HG03442 (cell line): Measurements from ENCODE around the gene MYO5A.
"Not testable (repeated sequence)": the region's sequence is repeated elsewhere in the genome, so short reads cannot be mapped to it uniquely, and the experiment has no call there.

Experiments
- ATAC-seq: cut with Tn5 transposase; IDR thresholded peaks from one replicate; pipeline ENCODE4 v1.9.1; 2021; ENCODE audit warnings: mild to moderate bottlenecking, moderate library complexity; ENCODE audit not compliant: unreplicated experiment

Gene MYO5A

DNA sequence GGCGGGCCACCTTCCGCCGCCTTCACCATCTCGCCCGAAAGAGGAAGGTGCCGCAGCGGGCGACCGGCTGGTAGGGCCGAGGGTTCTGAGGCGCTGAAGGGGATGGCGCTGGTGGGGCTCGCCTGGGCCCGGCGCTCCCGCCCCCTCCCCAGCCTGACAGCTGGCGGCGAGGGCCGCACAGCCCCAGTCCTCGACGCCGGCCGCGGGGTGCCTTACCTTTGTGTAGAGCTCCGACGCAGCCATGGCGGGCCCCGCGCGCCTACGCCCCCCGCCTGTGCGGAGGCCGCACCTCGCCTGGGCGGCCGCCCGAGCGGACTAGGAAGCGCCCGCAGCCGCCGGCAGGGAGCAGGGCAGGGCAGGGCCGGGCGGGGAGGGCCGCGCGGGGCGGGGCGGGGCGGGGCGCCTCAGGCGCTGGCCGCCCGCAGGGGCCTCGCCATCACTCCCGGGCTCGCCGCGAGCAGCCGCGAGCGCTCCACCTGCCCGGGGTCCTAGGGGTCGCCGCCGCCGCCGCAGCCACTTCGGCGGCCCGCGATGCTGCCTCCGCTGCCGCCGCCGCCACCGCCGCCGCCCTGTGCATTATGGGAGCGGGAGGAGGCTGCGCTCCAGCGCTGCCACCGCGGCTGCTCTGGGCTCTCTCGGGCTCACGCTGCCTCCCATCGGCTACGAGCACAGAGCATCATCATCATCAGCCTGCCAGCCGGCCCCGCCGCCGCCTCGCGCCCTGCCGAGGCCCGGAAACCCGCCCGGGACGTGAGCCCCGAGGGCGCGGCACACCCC lies at the start of gene MYO5A:
MYO5A (minus strand) TSS at position 317 of the 777 bp plus-strand sequence; CDS start at position 243, 74 bp downstream.
- peak; percentile 82 for ATAC-seq

DNA sequence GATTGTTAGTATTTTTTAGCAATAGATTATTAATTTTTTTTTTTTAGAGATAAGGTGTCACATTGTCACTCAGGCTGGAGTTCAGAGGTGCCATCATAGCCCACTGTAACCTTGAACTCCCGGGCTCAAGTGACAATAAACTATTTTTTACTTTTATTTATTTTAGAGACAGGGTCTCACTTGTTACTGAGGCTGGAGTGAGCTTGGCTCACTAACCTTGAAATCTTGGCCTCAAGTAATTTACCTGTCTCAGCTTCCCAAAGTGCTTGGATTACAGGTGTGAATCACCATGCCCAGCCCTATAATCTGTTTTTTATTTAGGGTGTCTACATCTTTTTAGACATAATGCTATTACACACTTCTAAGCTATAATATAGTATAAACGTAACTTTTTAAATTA lies 48.0 kb upstream of the MYO5A start:
- no peak for ATAC-seq

DNA sequence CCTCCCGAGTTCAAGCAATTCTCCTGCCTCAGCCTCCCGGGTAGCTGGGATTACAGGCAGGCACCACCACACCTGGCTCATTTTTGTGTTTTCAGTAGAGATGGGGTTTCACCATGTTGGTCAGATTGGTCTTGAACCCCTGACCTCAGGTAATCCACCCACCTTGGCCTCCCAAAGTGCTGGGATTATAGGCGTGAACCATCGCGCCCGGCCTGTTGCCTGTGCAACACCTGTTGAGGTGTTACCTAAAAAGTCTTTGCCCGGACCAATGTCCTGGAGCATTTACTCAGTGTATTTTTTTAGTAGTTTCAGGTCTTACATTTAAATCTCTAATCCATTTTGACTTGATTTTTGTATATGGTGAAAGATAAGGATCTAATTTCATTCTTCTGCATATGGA lies 46.9 kb upstream of the MYO5A start:
- not testable (repeated sequence) for ATAC-seq

DNA sequence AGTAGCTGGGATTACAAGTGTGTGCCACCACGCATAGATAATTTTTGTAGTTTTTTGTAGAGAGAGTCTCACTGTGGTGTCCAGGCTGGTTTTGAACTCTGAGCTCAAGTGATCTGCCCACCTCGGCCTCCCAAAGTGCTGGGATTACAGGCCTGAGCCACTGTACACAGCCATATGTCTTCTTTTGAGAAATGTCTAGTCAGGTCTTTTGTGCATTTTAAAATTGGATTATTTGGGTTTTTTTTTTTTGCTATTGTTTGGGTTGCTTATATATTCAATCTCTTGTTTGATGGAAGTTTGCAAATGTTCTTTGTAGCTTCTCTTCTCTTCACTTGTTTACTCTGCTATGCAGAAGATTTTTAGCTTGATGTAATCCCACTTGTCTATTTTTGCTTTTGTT lies 46.4 kb upstream of the MYO5A start:
- ATAC-seq, result no peak

DNA sequence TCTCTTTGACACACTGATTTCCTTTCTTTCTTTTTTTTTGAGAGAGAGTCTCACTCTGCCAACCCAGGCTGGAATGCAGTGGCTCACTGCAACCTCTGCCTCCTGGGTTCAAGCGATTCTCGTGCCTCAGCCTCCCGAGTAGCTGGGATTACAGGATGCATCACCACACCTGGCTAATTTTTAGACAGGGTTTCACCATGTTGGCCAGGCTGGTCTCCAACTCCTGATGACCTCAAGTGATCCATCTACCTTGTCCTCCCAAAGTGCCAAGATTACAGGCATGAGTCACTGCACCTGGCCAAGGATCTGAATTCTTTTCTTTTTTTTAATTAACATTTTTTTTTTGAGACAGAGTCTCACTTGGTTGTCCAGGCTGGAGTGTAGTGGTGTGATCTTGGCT lies 45.9 kb upstream of the MYO5A start:
- ATAC-seq, result not testable (repeated sequence)

DNA sequence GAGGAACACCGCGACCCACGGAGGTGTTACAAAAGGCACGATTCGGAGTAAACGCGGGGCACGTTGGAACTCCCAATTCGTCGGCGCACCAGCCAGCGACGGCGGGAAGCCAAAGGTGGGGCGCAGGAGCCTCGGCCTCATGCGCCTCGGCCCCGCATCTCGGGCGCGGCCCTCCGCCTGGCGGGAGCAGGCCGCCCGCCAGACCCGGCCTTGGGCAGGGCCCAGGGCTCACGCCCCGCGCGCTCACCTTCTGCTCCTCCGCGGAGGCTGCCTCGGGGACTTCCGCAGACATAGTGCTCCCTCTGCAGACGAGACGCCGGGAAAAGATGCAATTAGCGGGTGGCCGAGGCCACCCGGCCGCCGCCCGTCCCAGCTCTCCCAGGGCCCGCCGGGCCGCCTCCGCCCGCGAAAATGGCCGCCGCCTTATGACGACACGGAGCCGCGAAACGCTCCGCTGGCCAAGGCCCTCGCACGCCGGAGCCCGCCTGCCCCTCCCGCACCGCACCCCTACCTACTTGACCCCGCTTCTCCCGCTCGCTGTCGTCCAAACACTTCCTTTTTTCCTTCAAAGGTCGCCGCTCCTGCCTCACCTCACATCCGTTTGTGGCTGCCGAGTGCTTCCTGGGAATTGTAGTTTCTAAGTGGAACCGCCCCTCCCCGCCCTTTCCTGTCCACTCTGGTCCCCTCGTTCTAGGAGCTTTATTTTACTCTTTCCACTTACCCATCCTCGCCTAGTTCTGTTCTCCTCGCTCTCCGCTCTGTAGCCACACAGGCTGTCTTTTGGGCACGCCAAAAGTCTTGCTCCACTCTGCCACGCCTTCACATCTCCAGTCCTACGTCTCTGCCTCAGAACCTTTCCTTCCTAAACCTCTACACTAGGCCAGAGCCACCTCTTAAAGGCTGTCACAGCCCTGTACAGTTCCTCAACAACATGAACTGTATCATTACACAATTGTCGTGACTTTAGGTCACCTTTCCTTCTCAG lies 40.2 kb upstream of the MYO5A start, which contains the start of gene ARPP19:
ARPP19 (minus strand) TSS at position 430 of the 985 bp plus-strand sequence; CDS start at position 292, 138 bp downstream.
- ATAC-seq, result peak; percentile 68

DNA sequence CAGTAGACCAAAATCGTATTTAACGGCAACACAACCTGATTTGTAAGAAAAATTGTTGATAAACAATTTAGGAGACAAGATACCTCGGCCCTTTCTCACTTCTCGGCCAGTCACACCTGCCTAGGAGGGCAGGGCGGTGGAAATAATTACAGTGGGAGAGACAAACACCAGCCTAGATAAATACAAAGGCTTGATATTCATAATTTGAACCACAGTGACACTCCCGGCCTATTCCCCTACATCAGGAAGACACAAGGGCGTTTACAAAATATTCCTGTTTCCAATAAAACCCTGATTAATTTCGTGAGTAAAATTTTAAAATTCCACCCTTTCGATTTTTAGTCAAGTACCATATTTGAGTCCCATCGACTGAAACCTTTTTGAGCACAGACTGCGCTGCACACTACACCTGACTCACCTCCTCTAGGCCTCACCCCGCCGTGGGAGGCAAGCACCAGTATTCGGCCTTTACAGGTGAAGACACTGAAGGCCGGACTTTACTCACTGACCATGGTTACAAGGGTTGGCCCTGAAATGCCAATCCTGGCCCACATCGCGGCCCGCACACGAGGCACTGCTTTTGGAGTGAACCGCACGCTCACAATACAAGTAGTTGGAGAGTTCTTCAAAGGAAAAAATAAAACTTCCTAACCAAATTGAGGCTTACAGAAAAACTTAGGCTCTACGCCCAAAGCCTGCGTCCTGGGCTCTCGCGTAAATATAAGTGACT lies 39.4 kb upstream of the MYO5A start:
- no peak for ATAC-seq

DNA sequence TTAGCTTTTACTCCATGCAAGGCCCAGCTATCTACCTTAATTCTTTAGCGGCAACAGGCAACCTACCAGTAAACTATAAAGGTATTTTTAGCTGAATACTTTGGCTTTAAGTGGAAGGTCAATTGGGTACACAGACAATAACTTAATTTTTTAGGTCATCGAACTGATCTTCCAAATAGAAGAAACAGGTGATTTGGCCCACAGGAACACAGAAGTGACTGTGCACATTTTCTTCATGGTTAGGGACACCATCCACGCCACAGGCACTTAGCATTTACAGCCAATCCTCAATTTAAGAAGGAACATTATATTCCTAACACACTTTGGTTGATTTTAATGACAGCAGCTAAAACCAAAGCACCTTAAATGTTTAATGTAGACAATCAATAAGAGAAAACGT lies 38.2 kb upstream of the MYO5A start:
- no peak for ATAC-seq

DNA sequence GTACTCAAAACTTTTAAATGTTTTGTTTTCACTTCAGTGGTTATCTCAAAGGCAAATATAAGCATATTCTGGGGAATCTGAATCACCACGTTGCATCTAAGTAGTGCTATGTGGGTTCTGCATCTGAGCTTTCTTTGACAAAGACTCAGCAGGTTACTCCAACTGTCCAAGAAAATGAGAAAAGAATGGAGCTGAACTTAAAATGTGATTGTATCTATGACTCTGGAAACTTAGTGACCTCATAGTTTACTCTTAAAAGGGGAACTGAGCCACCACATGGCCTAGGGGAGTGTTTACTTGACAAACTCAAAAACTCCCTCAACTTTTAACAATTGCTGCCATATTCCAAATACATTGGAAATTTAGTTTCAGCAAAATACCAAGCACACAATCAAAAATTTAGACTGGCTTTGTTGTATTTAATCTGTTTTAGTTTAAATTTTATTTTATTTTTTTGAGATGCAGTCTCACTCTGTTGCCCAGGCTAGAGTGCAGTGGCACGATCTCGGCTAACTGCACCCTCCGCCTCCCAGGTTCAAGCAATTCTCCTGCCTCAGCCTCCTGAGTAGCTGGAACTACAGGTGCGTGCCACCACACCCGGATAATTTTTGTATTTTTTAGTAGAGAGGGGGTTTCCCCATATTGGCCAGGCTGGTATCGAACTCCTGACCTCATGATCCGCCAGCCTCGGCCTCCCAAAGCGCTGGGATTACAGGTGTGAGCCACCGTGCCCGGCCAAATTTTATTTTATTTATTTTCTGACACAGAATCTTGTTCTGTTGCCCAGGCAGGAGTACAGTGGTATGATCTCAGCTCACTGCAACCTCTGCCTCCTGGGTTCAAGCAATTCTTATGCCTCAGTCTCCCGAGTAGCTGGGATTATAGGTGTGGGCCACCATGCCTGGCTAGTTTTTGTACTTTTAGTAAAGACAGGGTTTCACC lies 37.0 kb upstream of the MYO5A start:
- ATAC-seq, result peak; percentile 40

DNA sequence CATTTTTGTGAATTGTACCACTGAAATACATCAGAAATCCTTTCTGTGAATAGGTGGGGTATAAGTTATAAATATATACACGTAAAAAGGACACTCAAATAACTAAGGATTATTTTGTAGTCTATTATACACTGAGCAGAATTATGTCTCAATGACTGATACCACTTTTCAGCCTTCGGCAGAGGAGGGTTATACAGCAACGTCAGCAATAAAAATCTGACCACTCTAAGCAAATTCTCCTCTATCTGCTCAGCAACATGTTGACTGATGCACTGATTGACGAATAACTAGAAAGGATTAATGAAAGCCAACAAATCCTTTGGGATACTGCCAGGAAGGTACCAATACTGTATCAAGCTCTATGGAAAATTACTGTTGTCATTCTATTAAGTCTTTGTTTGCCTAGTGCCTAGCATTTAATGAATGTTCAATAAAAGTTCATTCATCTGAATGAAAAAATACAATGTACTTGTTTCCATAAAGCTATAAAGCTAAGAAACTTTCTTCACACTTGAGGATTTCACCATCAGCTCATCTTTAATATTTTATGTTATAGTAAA lies 34.9 kb upstream of the MYO5A start:
- no peak for ATAC-seq

DNA sequence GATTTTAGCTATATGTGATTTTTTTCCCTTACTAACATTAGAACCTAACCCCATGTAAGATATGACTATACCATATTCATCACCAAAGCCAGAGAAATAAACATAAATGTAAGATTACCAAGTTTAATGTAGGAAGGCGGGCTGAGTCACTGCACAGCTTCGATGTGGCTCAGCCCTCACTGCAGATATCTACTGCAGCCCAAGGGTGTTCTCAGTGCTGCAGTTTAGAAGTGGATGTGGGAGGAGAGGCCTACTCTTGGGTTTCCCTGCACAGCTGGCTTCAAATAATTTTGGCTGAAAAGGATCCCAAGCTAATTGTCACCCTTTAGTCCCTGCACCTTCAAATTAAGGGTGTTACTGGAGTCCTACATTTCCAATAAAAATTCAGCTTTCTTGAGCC lies 30.9 kb upstream of the MYO5A start:
- ATAC-seq, result peak; percentile 27

DNA sequence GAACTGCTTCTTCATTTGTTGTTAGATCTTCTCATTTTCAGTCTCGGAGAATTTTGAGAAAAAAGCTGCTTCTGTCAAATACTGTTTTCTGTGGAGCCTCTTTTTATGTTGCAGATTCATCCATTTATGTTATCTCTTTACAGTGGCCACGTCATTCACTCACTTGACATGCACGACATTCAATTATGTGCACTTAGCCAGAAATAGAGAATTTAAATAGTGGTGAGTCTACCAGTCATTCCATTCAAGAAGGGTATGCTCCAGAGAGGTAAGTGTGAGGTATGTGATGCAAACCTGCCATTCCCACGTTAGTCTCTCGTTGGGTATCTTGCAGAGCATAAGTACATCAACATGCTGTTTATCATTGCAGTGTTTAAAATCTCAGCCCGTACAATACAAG lies 30.3 kb upstream of the MYO5A start:
- peak; percentile 44 for ATAC-seq

DNA sequence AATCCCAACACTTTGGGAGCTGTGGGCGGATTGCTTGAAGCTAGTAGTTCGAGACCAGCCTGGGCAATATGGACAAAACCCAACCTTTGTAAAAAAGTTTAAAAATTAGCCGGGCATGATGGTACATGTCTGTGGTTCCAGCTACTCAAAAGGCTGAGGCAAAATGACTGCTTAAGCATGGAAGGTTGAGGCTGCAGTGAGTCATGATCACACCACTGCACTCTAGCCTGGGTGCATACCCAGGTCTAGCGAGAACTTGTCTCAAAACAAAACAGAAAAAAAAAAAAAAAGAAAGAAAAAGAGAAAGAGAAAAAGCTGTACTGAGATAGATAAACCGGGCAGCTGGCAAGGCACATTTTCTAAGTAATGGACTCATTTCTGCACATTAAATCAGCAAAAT lies 29.5 kb upstream of the MYO5A start:
- peak; percentile 87 for ATAC-seq

DNA sequence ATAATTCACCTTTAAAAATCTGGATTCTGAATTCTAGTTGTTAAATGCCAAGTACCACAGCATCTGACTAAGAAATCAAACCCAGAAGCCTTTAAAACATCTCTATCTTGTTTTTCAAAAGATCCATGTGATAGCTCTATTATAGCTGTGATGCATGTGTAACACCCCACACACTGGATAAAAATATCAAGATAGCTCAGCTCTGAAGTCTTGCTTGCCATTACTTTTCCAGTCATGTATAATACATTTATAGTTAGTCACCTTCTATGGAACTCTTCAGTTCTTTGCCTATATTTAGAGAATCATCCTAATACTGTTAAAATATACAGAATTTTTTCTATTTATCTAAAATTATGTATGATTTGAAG lies 28.6 kb upstream of the MYO5A start:
- no peak for ATAC-seq

DNA sequence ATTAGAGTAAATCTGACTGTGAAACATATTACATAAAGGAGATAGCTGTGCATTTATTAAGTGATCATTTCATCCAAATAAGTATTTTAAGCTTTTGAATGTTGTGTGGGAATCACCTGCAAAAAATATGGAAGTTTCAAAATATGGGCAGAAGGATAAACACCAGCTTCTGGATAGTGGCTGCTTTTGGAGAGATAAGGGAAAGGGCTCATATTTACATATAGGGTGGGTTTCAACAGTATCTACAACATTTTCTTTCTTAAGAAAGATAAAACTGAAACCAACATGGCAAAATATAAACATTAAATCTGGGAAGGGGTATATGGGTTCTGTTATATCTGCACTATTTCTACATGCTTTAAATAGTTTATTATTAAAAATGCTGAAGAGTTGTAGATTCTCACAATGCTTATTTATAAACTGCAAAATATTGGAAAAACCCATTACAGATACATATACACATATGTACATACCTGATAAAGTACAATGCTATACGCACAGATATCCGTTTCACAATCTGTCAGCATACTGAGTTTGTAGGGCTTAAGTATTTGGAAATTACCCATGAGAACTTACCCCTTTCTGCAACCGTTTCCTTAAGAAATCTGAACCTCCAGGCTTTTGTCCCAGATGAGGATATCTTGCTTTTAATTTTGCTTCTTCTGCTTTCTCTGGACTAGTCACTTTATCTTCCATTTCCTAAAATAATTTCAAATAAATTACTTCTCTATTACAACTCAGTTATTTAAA lies 28.0 kb upstream of the MYO5A start:
- no peak for ATAC-seq

DNA sequence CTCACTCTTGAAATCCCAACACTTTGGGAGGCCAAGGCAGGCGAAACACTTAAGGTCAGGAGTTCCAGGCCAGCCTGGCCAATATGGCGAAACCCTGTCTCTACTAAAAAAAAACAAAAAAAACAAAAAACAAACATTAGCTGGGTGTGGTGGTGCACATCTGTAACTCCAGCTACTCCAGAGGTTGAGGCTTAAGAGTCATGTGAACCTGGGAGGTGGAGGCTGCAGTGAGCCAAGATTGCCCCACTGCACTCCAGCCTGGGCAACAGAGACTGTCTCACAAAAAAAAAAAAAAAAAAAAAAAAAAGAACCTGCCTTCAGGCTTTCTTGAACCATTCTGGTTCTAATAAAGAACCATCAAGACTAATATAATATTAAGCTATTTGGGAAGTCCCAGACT lies 23.6 kb upstream of the MYO5A start:
- no peak for ATAC-seq

DNA sequence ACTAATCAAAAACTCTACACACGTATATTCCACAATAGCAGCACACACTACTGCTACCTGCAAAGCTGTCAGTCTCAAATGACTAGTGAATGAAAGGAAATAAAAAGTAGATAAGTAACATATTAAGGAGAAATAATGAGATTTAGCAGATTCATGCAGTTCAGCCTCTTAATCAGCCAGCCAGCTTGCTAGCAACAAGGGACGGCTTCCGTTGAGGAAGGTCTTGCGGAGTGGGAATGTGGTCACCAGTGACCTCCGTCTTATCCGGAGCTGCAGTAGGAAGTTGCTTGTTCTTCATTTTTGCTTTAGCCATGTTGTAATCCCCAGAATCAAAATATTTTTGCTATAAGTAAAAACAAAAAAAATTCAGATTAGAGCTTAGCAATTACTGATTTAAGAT lies 23.1 kb upstream of the MYO5A start:
- no peak for ATAC-seq

DNA sequence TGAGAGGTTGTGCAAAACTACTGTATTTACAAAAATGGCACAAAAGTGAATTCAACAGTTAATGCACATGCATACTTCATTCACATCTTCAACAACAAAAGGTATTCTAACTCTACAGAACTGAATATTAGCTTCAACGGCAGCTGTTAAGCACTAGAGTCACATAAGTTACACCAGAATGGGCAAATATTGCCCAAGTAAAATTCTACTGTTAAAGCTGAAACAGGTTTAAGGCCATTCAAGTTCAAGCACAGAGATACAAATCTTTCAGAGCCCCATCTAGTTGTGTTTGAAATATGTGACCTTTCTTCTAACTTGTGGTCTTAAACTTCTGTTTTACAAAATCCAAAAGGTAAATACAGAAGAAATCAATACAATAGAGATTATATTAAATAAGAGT lies 22.5 kb upstream of the MYO5A start:
- ATAC-seq, result not testable (repeated sequence)
